Smooth muscle cell (in vitro differentiated cells): ENCODE results near the gene PRF1. TPM values are rescaled to one million over a fixed set of nuclear protein-coding genes. Genes with fewer than 3 reads are reported as not detected.

Source experiments
- DNase-seq: peaks from one replicate; lab custom pipeline; 2025; ENCODE audit not compliant: unreplicated experiment; lab: John Stamatoyannopoulos, UW
- H2AFZ ChIP-seq: fragments of 200-600 bp; sonication (generic); 2 replicates; pipeline ENCODE4 v1.6.0; 2016; ENCODE audit warnings: antibody characterized with exemption, low read depth, mild to moderate bottlenecking
- H3F3A ChIP-seq: fragments of 200-600 bp; sonication (generic); 2 replicates; pipeline ENCODE4 v1.6.0; 2017; ENCODE audit warnings: antibody characterized with exemption, low read depth
- H3K27ac ChIP-seq: fragments of 200-600 bp; sonication (generic); 2 replicates; pipeline ENCODE4 v1.5.1; 2016; ENCODE audit warnings: low read depth, mild to moderate bottlenecking
- H3K27me3 ChIP-seq: fragments of 200-600 bp; sonication (generic); 2 replicates; pipeline ENCODE4 v1.6.1; 2016; ENCODE audit warnings: low read depth, mild to moderate bottlenecking
- H3K36me3 ChIP-seq: fragments of 200-600 bp; sonication (generic); 2 replicates; pipeline ENCODE4 v1.5.1; 2016; ENCODE audit warnings: low read depth
- H3K4me1 ChIP-seq: fragments of 200-600 bp; sonication (generic); 2 replicates; pipeline ENCODE4 v1.5.1; 2016; ENCODE audit warnings: low read depth
- H3K4me2 ChIP-seq: fragments of 200-600 bp; sonication (generic); 2 replicates; pipeline ENCODE4 v1.6.0; 2016; ENCODE audit warnings: mild to moderate bottlenecking
- H3K4me3 ChIP-seq: fragments of 200-600 bp; sonication (generic); 2 replicates; pipeline ENCODE4 v1.5.1; 2016; ENCODE audit warnings: mild to moderate bottlenecking
- H3K79me2 ChIP-seq: fragments of 200-600 bp; sonication (generic); 2 replicates; pipeline ENCODE4 v1.6.0; 2016; ENCODE audit warnings: low read depth, mild to moderate bottlenecking
- H3K9ac ChIP-seq: fragments of 200-600 bp; sonication (generic); 2 replicates; pipeline ENCODE4 v1.6.0; 2016; ENCODE audit warnings: low read depth
- H3K9me3 ChIP-seq: fragments of 200-600 bp; sonication (generic); replicated peaks from 2 replicates; pipeline ENCODE4 v1.5.1; 2016; ENCODE audit warnings: low read depth
- H4K20me1 ChIP-seq: fragments of 200-600 bp; sonication (generic); 2 replicates; pipeline ENCODE4 v1.6.0; 2016; ENCODE audit warnings: low read depth
- WGBS: methylation state at CpG from one replicate; pipeline ENCODE4 v1.1.7; 2016; ENCODE audit warnings: low lambda C conversion rate; 5-methylcytosine and 5-hydroxymethylcytosine counted together
- polyA plus RNA-seq: library from polyadenylated mRNA; unstranded; fragments of >200 nt; fragmentation: Nextera tagmentation; extraction: Ambion mirVana; gene quantifications from 2 replicates; pipeline ENCODE4 v1.2.1, GENCODE V29; 2016
- total RNA-seq: library from RNA; depleted of rRNA; stranded (reverse); fragments of >200 nt; gene quantifications from 2 replicates; pipeline ENCODE4 v1.2.3, GENCODE V29; 2014
- TF ChIP-seq, protein P1 (sequence below): fragments of 200-600 bp; sonication (generic); IDR thresholded peaks from 2 replicates; pipeline ENCODE4 v1.5.1; 2017; ENCODE audit warnings: borderline replicate concordance, mild to moderate bottlenecking, antibody characterized with exemption; ENCODE audit not compliant: insufficient read depth, poor library complexity, severe bottlenecking

The PRF1 gene
- total and polyA plus RNA-seq, 2 experiments from 2014 or later: not detected

- Histone ChIP-seq H3K9me3 (no peaks in the 10 kb centered on the region), H3K36me3 (no peaks in the 10 kb centered on the region), H3K27ac (no peak overlapping the region), H3K9ac (no peak overlapping the region), H3K27me3 (no peaks in the 10 kb centered on the region), H2AFZ (no peak overlapping the region), H3K79me2 (no peaks in the 10 kb centered on the region), H3K4me1 (no peaks in the 10 kb centered on the region), H3F3A (no peaks in the 10 kb centered on the region), H4K20me1 (no peaks in the 10 kb centered on the region), H3K4me3 (no peak overlapping the region), H3K4me2 (no peak overlapping the region)
- WGBS: 84% methylated on average over 16 of the region's 16 CpGs
- no peak for DNase-seq
- TF ChIP-seq, protein P1, sequence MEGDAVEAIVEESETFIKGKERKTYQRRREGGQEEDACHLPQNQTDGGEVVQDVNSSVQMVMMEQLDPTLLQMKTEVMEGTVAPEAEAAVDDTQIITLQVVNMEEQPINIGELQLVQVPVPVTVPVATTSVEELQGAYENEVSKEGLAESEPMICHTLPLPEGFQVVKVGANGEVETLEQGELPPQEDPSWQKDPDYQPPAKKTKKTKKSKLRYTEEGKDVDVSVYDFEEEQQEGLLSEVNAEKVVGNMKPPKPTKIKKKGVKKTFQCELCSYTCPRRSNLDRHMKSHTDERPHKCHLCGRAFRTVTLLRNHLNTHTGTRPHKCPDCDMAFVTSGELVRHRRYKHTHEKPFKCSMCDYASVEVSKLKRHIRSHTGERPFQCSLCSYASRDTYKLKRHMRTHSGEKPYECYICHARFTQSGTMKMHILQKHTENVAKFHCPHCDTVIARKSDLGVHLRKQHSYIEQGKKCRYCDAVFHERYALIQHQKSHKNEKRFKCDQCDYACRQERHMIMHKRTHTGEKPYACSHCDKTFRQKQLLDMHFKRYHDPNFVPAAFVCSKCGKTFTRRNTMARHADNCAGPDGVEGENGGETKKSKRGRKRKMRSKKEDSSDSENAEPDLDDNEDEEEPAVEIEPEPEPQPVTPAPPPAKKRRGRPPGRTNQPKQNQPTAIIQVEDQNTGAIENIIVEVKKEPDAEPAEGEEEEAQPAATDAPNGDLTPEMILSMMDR: no peak
Observed at GRCh38 chr10:70592746-70593512, 9.6 kb downstream of the PRF1 start.

DNA sequence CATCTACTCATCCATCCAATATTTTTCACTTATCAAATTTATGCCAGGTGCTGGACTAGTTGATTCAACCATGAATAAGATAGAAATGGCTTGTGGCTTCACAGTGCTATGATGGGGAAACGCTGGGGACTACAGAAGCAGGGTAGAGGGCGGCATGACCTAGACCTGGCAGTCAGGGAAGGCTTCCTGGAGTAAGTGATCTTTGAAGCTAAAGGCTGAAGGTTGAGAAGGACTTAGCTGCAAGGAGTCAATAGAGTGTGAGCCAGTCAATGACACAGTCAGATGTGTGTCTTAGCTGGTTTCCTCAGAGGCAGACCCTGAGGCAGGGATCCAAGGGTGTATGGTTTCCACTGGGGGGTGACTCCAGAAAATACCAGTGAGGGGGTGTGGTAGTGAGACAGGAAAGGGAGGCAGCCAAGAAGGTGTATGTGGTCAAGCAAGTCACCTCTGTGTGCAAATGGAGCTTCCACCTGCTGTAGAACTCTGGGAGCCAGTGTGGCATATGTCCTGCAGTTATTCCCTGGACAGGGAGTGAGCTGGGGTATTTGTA is 10.3 kb downstream of the PRF1 start:
- WGBS: 90% methylated on average over 2 of the region's 2 CpGs
- no peaks in the 10 kb centered on the region for H3K36me3 ChIP-seq
- no peak overlapping the region for H3K4me2 ChIP-seq
- no peaks in the 10 kb centered on the region for H3K9me3 ChIP-seq
- H3K4me3 ChIP-seq: no peak overlapping the region
- TF ChIP-seq, protein P1: no peak
- no peak overlapping the region for H3K9ac ChIP-seq
- H4K20me1 ChIP-seq: no peaks in the 10 kb centered on the region
- no peak overlapping the region for H3K27ac ChIP-seq
- no peaks in the 10 kb centered on the region for H3F3A ChIP-seq
- H2AFZ ChIP-seq: no peak overlapping the region
- H3K4me1 ChIP-seq: no peaks in the 10 kb centered on the region
- no peaks in the 10 kb centered on the region for H3K27me3 ChIP-seq
- H3K79me2 ChIP-seq: no peaks in the 10 kb centered on the region
- DNase-seq: no peak

- Histone ChIP-seq H2AFZ (no peak overlapping the region), H3K36me3 (no peaks in the 10 kb centered on the region), H3K9me3 (no peaks in the 10 kb centered on the region), H4K20me1 (no peaks in the 10 kb centered on the region), H3K27me3 (no peaks in the 10 kb centered on the region), H3F3A (no peaks in the 10 kb centered on the region), H3K4me2 (no peak overlapping the region), H3K9ac (no peak overlapping the region), H3K4me1 (no peaks in the 10 kb centered on the region), H3K79me2 (no peaks in the 10 kb centered on the region), H3K27ac (no peak overlapping the region), H3K4me3 (no peak overlapping the region)
- no peak for DNase-seq
- WGBS: 77% methylated on average over 5 of the region's 5 CpGs
- TF ChIP-seq, protein P1: no peak
Observed at GRCh38 chr10:70590655-70591416, 11.7 kb downstream of the PRF1 start.
